GM12865 (cell line): ENCODE results near the gene GIPC3.

Experiments used
- DNase-seq: peaks from one replicate; pipeline ENCODE4 v3.0.0; 2010; ENCODE audit warnings: low read depth
- H3K4me3 ChIP-seq: 2 replicates; pipeline ENCODE4 v1.5.1; 2011; ENCODE audit warnings: mild to moderate bottlenecking, low read depth, low read length, control low read depth
- CTCF ChIP-seq: IDR thresholded peaks from 2 replicates; pipeline ENCODE4 v1.5.1; 2011; ENCODE audit warnings: low read length, control low read depth, low read depth, inconsistent platforms; ENCODE audit not compliant: insufficient read depth; ENCODE audit errors: missing control alignments

Gene GIPC3

GRCh38 chr19:3538258-3538929, 46.9 kb upstream of the GIPC3 start:
- H3K4me3 ChIP-seq = no peak overlapping the region
- no peak for DNase-seq
- no peak for TF ChIP-seq CTCF

GRCh38 chr19:3538965-3539755, 46.1 kb upstream of the GIPC3 start, which contains the start of gene TEKTIP1:
TEKTIP1 (plus strand) TSS chr19:3539174; CDS start chr19:3539178, 4 bp downstream.
- no peak for DNase-seq
- TF ChIP-seq CTCF = no peak
- H3K4me3 ChIP-seq = no peak within 1 kb of the TSS

GRCh38 chr19:3539756-3540118, 45.5 kb upstream of the GIPC3 start:
- DNase-seq = no peak
- no peak overlapping the region for H3K4me3 ChIP-seq
- no peak for TF ChIP-seq CTCF

GRCh38 chr19:3543150-3544057, 41.9 kb upstream of the GIPC3 start:
- DNase-seq = no peak
- no peak overlapping the region for H3K4me3 ChIP-seq
- TF ChIP-seq CTCF = no peak

- no peak for DNase-seq
- H3K4me3 ChIP-seq = no peak overlapping the region
- no peak for TF ChIP-seq CTCF
Observed at GRCh38 chr19:3544058-3544376, 41.3 kb upstream of the GIPC3 start.

- H3K4me3 ChIP-seq = no peak overlapping the region
- peak; percentile 64 for DNase-seq
- TF ChIP-seq CTCF = peak; percentile 98
Observed at GRCh38 chr19:3544742-3545668, 40.3 kb upstream of the GIPC3 start.
